GM21390 (cell line): ENCODE data around the gene ZNF491.
A peak's percentile ranks its signal among the peaks of the same experiment; 100 is the strongest.
"Not testable (repeated sequence)": the region's sequence is repeated elsewhere in the genome, so short reads cannot be mapped to it uniquely, and the experiment has no call there.

ENCODE experiments used
- ATAC-seq: cut with Tn5 transposase; IDR thresholded peaks from one replicate; pipeline ENCODE4 v1.9.1; 2021; ENCODE audit not compliant: unreplicated experiment

The ZNF491 gene

DNA sequence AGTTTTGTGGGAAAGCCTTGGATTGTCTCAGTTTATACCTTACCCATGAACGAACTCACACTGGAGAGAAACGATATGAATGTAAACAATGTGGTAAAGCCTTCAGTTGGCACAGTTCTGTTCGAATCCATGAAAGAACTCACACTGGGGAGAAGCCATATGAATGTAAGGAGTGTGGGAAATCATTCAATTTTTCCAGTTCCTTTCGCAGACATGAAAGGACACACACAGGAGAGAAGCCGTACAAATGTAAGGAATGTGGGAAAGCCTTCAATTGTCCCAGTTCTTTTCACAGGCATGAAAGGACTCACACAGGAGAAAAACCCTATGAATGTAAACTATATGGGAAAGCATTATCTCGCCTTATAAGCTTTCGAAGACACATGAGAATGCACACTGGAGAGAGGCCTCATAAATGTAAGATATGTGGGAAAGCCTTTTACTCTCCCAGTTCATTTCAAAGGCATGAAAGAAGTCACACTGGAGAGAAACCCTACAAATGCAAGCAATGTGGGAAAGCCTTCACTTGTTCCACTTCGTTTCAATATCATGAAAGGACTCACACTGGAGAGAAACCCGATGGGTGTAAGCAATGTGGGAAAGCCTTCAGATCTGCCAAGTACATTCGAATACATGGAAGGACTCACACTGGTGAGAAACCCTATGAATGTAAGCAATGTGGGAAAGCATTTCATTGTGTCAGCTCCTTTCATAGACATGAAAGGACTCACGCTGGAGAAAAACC is 8.2 kb downstream of the ZNF491 start:
- no peak for ATAC-seq

DNA sequence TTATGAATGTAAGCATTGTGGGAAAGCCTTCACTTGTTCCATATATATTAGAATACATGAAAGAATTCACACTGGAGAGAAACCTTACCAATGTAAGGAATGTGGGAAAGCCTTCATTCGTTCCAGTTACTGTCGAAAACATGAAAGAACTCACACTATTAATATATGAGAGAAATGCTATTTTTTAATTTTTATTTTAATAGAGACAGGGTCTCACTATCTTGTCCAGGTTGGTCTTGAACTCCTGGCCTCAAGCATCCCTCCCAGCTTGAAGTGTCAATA is 8.7 kb downstream of the ZNF491 start:
- no peak for ATAC-seq

DNA sequence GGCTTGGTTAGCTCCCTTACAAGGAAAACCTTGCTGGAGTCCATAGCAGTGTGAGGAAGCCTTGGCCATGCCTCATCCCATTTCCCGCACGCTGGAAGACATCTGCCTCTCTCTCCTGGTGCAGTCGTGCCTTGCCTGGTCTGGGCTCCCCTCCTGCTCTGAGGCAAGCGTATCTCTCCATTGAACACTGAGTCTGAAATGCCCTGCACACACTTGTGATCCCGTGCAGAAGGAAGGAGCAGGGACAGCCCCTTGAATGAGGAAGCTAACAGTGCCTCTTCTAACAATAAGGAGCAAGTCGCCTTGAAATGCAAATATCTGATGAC is 15.3 kb downstream of the ZNF491 start:
- peak; percentile 41 for ATAC-seq

DNA sequence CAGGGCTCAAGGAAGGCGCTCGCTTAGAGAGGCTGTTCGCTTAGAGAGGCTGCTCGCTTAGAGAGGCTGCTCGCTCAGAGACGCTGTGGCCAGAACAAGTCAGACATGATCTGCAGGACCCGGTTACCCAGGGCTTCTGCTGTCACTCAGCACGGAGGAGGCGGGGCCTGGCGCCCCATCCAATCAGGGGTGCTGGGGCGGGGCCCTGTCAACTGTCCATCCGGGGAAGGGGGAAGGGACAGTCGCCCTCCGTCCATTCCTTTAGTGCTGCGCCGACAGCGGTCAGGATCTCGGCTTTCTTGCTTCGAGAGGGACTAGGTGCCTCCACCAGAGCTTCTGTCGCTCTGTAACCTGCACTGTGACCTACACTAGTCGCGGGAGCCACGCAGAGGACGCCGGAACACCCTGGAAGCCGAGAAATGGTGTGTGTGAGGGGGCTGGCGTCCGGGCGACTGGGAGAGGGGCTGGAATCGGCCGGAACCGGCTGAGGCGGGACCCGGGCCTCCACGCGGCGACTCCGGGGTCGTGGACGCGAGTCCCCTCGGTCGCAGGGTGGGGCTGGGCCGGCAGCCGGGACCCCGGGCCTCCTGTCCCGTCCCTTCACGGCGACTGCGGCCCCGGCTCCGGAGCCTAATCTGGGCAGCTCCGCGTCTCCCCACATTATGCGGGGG is 15.8 kb downstream of the ZNF491 start, which contains the start of gene ZNF440:
Gene ZNF440 (plus strand): TSS at position 245 of the 671 bp plus-strand sequence. CDS start 175 bp downstream, at position 420.
- peak; percentile 97 for ATAC-seq

DNA sequence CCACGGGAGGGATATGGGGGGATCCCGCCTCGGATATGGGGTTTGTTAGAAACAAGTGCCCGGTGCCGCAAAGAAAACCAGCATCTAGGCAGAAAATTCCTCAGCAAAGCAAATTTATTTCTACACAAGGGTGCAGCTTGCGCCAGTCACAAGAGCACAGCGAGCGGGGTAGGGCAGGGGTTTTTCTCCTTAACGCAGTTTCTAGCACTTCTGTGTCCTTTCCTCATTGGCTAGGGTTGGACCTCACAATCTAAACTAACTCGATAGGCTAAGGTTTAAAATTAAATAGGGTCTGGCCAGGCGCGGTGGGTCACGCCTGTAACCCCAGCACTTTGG is 16.3 kb downstream of the ZNF491 start:
- no peak for ATAC-seq

DNA sequence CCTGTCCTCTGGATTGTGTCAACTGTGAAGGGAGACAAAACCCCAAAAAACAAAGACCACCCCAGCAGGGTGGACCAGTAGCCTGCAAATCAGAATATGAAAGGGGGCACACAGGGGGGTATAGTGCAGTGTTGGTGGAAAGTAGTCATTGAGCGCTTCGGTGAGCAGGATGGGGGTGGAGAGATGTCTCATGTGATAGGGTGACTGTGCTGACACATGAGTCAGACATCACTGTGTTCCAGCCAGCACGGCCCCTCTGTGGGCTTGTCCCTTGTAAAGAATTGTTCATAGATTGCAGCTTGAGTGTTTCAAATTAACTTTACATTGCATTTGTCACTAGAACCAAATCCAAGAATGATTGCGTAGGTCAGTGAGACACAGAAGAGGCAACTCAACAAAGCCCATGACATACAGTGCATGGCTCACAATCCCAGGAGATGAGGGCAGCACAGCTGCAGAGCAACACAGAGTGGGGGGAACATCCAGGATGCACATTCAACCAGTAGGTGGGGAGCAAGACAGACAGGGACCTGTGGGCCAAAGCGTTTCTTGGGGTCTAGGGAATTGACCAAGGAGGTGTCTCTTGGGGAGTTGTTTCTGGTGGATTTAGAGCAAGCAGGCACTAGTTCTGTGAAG is 23.3 kb downstream of the ZNF491 start:
- ATAC-seq, result no peak

DNA sequence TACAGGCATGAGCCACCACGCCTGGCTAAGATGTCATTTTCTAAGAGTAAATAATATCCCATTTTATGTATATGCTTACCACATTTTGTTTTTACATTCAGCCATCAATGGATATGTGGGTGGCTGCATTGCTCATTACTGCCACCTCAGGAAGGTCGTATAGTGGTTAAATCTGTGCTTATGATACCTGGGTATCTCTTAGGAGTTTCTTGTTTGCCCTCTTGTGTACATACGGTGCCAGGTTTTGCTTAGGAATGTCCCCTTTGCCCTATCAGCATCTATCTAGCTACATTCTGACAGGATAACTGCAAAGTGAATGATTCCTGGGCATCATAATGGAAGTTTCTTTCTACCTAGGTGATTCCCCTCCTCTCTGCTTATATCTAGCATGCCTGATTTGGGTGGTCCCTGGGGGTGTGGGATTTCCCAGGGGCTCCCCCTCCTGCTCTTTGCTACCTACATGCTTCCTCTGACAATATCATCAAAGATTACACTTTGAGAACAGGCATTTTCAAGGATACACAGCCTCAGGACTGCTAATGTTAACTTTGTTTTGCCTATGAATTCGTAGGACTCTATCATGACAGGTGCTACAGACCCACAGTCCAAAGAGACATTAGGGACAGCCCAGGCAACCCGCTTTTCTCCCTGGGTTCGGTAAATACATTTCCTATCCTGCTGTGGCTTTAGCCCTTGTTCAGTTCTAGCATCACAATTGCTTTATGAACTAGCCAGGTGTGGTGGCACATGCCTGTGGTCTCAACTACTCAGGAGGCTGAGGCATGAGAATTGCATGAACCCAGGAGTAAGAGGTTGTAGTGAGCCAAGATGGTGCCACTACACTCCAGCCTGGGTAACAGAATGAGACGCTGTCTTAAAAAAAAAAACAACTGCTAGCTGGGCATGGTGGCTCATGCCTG is 30.9 kb downstream of the ZNF491 start:
- not testable (repeated sequence) for ATAC-seq

DNA sequence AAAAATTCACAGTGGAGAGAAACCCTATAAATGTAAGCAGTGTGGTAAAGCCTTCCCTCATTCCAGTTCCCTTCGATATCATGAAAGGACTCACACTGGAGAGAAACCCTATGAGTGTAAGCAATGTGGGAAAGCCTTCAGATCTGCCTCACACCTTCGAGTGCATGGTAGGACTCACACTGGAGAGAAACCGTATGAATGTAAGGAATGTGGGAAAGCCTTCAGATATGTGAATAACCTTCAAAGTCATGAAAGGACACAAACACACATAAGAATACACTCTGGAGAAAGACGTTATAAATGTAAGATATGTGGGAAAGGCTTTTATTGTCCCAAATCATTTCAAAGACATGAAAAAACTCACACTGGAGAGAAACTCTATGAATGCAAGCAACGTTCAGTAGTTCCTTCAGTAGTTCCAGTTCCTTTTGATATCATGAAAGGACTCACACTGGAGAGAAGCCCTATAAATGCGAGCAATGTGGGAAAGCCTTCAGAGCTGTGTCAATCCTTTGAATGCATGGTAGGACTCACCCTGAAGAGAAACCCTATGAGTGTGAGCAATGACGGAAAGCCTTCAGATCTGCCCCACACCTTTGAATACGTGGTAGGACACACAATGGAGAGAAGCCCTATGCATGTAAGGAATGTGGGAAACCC is 34.1 kb downstream of the ZNF491 start:
- ATAC-seq, result no peak

DNA sequence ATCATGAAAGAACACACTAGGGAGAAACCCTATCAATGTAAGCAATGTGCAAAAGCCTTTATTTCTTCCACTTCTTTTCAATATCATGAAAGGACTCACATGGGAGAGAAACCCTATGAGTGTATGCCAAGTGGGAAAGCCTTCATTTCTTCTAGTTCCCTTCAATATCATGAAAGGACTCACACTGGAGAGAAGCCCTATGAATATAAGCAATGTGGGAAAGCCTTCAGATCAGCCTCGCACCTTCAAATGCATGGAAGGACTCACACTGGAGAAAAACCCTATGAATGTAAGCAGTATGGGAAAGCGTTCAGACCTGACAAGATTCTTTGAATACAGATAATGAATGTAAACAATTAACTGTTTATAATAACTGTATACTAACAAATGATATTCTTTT is 35.2 kb downstream of the ZNF491 start:
- no peak for ATAC-seq

DNA sequence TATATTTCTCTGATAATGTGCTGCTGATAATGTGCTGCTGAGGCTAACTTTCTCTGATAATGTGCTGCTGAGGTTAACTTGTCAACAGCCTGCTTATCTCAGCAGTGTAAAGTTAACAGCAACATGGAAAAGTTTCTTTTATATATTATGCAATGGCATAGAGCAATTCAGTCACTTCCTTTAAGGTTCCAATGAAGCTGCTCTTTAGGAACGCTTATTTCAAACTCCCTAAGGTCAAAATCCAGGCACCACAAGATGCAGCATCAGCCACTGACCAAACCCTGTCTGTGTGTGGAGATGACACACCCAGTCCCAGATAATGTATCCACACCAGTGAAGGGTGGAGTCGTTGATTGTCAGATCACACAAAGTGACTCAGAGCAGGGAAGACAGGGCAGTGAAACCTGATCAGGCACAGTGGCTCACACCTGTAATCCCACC is 37.3 kb downstream of the ZNF491 start:
- ATAC-seq, result not testable (repeated sequence)

DNA sequence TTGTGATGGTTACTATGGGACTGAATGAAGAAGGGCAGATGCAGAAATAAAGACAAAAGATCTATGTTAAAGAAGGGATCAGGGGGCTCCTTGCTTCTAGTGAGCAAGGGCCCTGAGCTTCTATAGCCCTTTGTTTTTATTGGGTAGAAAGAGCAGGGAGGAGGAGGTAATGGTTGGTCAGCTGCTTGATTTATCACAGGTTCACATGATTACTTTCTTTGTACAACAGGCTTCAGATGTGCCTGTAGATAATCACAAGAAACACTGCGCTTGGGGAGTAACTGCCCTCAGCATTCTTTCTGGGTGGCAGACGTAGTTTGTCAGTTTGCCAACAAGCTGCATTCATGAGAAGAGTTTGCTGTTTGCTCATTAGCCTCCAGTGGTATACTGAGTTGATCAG is 45.4 kb downstream of the ZNF491 start:
- ATAC-seq, result no peak

DNA sequence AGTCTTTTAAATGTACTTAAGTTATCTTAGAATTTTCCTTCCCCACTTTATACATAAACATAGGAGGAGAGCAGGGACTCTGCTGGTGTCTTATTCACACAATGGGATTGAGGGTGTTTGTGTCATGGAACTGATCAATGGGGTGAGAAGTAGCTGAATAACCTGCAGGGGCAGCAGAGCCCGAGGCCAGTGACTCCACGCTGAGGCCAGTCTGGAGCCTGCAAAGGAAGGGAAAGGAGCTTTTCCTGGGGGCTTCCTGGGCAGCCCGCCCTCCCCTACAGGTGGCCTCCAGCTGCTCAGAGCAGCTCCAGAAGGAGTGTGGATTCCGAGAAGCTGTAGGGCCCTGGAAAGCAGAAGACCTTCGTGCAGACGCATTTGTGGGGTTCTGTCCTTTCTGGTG is 49.3 kb downstream of the ZNF491 start:
- ATAC-seq, result not testable (repeated sequence)

DNA sequence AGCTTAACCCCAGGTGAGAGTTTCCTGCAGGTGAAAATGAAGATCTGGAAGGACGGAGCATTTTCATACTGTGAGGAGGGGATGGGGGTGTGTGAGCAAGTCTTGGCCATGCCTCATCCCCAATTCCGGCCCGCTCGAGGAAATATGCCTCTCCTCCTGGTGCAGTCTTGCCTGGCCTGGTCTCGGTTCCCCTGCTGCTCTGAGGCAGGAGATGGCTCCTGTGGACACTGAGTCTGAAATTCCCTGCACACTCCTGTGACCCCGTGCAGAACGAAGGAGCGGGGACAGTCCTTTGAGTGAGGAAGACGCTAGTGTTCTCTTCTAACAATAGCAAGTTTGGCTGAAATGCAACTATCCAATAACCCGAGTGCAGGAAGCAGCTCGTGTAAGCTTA is 49.9 kb downstream of the ZNF491 start:
- ATAC-seq, result no peak

DNA sequence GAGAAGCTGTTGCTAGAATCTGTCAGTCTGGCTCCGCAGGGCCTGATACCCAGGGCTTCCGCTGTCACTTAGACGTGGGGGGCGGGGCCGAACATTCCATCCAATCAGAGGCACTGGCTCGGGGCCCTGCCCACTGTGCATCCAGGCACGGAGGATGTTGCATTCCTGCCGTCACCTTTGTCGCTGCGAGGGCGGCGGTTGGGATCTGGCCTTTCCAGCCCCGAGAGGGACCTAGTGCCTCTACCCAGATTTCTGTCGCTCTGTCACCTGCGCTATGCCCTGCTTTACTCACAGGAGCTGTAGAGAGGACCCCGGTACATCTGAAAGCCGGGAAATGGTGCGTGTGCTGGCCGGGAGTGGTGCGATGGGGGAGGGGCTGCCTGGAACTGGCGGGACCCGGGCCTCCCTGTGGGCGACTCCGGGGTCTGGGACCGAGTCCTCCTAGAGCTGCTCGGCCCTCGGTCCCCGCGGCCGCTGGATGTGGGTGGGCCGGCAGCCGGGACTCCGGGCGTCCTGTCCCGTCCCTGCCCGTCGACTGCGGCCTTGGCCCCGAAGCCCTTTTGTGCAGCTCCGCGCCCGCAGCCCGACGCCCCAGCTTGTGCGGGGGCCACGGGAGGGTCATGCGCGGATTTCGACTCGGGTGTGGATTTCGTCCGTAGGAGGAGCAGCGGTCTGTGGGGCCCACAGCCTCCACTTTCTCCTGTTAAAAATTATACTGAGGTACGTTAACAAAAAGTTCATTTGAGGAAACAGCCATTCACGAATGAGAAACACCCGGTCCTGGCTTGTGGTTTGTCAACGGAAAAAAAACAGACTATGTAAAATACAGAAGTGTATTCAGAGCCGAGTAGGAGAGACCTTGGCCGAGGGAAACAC is 50.5 kb downstream of the ZNF491 start, which contains the start of gene ZNF439:
Gene ZNF439 (plus strand): TSS at position 133 of the 876 bp plus-strand sequence. CDS start 142 bp downstream, at position 275.
- peak; percentile 81 for ATAC-seq

DNA sequence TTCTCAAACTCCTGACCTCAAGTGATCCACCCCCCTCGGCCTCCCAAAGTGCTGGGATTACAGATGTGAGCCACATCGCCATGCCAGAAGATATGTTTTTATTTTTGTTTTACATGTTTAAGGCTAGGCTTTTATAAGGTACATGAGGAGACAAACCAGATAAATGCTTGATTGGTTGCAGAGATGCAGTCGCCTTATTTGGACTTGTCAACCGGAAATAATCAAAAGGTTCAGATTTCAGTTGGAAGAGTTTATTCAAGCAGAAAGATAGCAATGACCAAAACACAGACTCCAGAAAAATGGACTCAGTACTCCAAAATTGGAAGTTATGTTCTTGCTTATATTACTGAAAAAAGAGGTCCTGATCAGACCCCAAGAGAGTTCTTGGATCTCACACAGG is 52.0 kb downstream of the ZNF491 start:
- not testable (repeated sequence) for ATAC-seq

DNA sequence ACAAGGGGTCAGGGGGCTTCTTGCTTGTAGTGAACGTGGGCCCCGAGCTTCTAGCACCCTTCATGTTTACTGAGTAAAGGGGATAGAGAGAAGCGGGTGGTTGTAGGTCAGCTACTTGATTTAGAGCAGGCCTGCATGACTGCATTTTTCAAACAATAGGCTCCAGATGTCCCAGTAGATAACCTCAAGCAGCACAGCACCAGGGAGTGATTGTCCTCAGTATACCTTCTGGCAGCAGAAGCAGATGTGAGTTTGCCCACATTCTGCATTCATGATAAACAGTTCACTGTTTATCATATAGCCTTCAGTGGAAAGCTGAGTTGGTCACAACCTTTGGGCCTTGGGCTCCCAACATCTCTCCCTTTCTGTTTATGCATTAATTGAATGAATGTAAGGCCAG is 55.0 kb downstream of the ZNF491 start:
- no peak for ATAC-seq

DNA sequence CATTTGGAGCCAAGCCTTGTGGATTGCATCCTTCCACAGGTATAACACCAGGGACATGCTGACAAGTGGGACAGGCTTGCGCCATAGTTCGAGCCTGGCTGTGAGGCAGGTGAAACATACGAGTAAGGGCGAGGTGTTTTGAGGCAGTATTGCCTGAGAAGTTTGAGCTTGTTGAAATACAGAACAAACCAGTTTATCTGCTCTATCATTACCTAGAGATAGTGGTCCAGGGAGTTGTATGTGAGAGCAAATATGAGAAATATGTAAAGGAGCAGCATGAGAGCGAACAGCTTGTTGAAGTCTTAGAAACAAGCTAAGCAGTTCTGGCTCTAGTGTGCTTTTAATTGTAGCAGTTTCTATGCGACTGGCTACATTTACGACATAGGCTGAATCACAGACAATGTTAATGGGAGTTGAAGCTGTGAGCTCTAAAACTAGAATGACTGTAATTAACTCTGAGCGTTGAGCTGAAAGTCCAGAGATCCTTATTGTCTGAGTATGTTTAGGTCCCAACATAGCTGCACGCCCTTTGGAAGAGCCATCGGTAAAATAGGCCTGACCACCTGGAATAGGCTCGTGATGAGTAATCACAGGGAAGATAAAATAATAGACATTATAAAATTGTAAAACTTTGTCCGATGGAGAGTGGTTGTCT is 58.4 kb downstream of the ZNF491 start:
- ATAC-seq, result no peak
